GM21723 (cell line): ENCODE results near the gene ARMC2.
"Not testable (repeated sequence)": the region's sequence is repeated elsewhere in the genome, so short reads cannot be mapped to it uniquely, and the experiment has no call there.

Experiments used
- ATAC-seq: cut with Tn5 transposase; IDR thresholded peaks from one replicate; pipeline ENCODE4 v1.9.1; 2021; ENCODE audit warnings: mild to moderate bottlenecking, moderate library complexity; ENCODE audit not compliant: unreplicated experiment

The ARMC2 gene

GRCh38 chr6:108951351-108951953 is 103.2 kb downstream of the ARMC2 start:
- ATAC-seq: no peak

- no peak for ATAC-seq
These were observed 104.7 kb downstream of the ARMC2 start for GRCh38 chr6:108952776-108953486.

GRCh38 chr6:108953681-108954080 is 105.5 kb downstream of the ARMC2 start:
- ATAC-seq: no peak

- ATAC-seq: no peak
These were observed 107.2 kb downstream of the ARMC2 start for GRCh38 chr6:108955329-108955949.

- ATAC-seq: no peak
These were observed 109.0 kb downstream of the ARMC2 start for GRCh38 chr6:108957221-108957620.

GRCh38 chr6:108958900-108959770 is 110.9 kb downstream of the ARMC2 start:
- ATAC-seq: no peak

GRCh38 chr6:108959972-108960582 is 111.9 kb downstream of the ARMC2 start:
- no peak for ATAC-seq

- no peak for ATAC-seq
These were observed 112.4 kb downstream of the ARMC2 start for GRCh38 chr6:108960601-108961000.

GRCh38 chr6:108961077-108961476 is 112.9 kb downstream of the ARMC2 start:
- ATAC-seq: no peak

GRCh38 chr6:108961985-108962384 is 113.8 kb downstream of the ARMC2 start:
- no peak for ATAC-seq

GRCh38 chr6:108966251-108966650 is 118.0 kb downstream of the ARMC2 start:
- no peak for ATAC-seq

GRCh38 chr6:108966855-108967755 is 118.9 kb downstream of the ARMC2 start:
- no peak for ATAC-seq

GRCh38 chr6:108968325-108969316 is 120.4 kb downstream of the ARMC2 start:
- ATAC-seq: no peak

GRCh38 chr6:108969776-108970175 is 121.6 kb downstream of the ARMC2 start:
- no peak for ATAC-seq

- ATAC-seq: no peak
These were observed 126.0 kb downstream of the ARMC2 start for GRCh38 chr6:108974201-108974600.

- ATAC-seq: not testable (repeated sequence)
These were observed 130.4 kb downstream of the ARMC2 start for GRCh38 chr6:108978638-108979037.

- ATAC-seq: no peak
These were observed 134.2 kb downstream of the ARMC2 start for GRCh38 chr6:108982154-108983113.
